ENCODE measurements around the gene LAMA4.

Gene LAMA4

GRCh38 chr6:112065426-112065986 is 188.9 kb downstream of the LAMA4 start:
- DNase-seq, result no peak

GRCh38 chr6:112062966-112063365 is 191.4 kb downstream of the LAMA4 start:
- no peak for DNase-seq

- no peak for DNase-seq
These were observed 192.8 kb downstream of the LAMA4 start for GRCh38 chr6:112061605-112062004.
